HG02798 (cell line): ENCODE results near the gene RETSAT.

ENCODE experiments used
- ATAC-seq: cut with Tn5 transposase; IDR thresholded peaks from one replicate; pipeline ENCODE4 v1.9.1; 2021; ENCODE audit warnings: mild to moderate bottlenecking; ENCODE audit not compliant: unreplicated experiment, poor library complexity

The RETSAT gene

GRCh38 chr2:85312404-85312803 is 41.9 kb downstream of the RETSAT start:
- ATAC-seq: no peak

GRCh38 chr2:85310330-85310729 is 44.0 kb downstream of the RETSAT start:
- peak; percentile 77 for ATAC-seq

- no peak for ATAC-seq
Measured at GRCh38 chr2:85309699-85310321, 44.5 kb downstream of the RETSAT start.

- peak; percentile 40 for ATAC-seq
Measured at GRCh38 chr2:85308896-85309555, 45.3 kb downstream of the RETSAT start.

- ATAC-seq: no peak
Measured at GRCh38 chr2:85308201-85308600, 46.1 kb downstream of the RETSAT start.

GRCh38 chr2:85307527-85307897 is 46.8 kb downstream of the RETSAT start:
- no peak for ATAC-seq

GRCh38 chr2:85303780-85304531 is 50.4 kb downstream of the RETSAT start:
- ATAC-seq: no peak

- no peak for ATAC-seq
Measured at GRCh38 chr2:85302121-85302520, 52.2 kb downstream of the RETSAT start.
